ENCODE results near the gene LRRC75B. TPM values are rescaled to one million over a fixed set of nuclear protein-coding genes. Genes with fewer than 3 reads are reported as not detected.

The LRRC75B gene
- total and polyA plus RNA-seq, 9 of the 15 experiments (the other 6 are each of a cell fraction or from before 2014, with no cell fraction given), result 0.10 to 2.8 (median 1.0) TPM; not detected in 1

GRCh38 chr22:24564376-24565058 lies 28.4 kb downstream of the LRRC75B start:
- H3K27me3 ChIP-seq (ENCODE audit: control insufficient read depth in 2 of 2, insufficient read depth in 2 of 2, low read length in 2 of 2), result no peaks in the 10 kb centered on the region
- FAIRE-seq (no peak), DNase-seq (ENCODE audit: extremely low read depth in 1 of 4, low spot score in 3 of 4) (no peak), ATAC-seq (no peak)
- in situ Hi-C loops (cut with MboI), result no loop called here
- no peak overlapping the region for H3K9ac ChIP-seq (ENCODE audit: insufficient read depth in 1 of 2, low read depth in 2 of 2, low read length in 2 of 2)
- H3K4me2 ChIP-seq (ENCODE audit: insufficient read depth, low read length), result no peak overlapping the region
- no peaks in the 10 kb centered on the region for H3K9me1 ChIP-seq (ENCODE audit: control insufficient read depth, insufficient read depth, low read length)
- H3K36me3 ChIP-seq (ENCODE audit: control insufficient read depth, insufficient read depth, low read length), result peaks cover 78% of the 10 kb centered on the region; the same call in 2 of the 3 replicates
- H2AFZ ChIP-seq (ENCODE audit: low read depth, low read length), result no peak overlapping the region
- ChIA-PET CTCF (ENCODE audit: low intra/inter-chr PET ratio) (no interaction called here), POLR2A (interaction anchor here (0.8 to 0.9 kb wide), 2 partner anchors 9 to 27 kb away, joined by 3 read pairs; partner anchors contain the start of gene GUCD1)
- peaks cover 81% of the 10 kb centered on the region for H3K79me2 ChIP-seq (ENCODE audit: control insufficient read depth, insufficient read depth, low read length)
- BruUV-seq (replicated peaks), result no TSS peak
- H3K4me1 ChIP-seq (replicated peaks in 1 of 2; ENCODE audit: control insufficient read depth in 2 of 2, insufficient read depth in 2 of 2, low read length in 2 of 2), result peaks cover 0 to 4% of the 10 kb centered on the region in 2 experiments; a peak in 3 of 5 replicates
- H4K20me1 ChIP-seq (replicated peaks; ENCODE audit: control insufficient read depth, insufficient read depth, low read length), result peaks cover 13% of the 10 kb centered on the region
- intact Hi-C loops (cut with micrococcal nuclease), result no loop called here
- no peak overlapping the region for H3K27ac ChIP-seq (ENCODE audit: extremely low read depth, low read depth, low read length)
- H3K4me3 ChIP-seq, result no peak overlapping the region
- no peaks in the 10 kb centered on the region for H3K9me3 ChIP-seq (replicated peaks; ENCODE audit: control insufficient read depth, insufficient read depth, low read depth, low read length)
- WGBS (ENCODE audit: insufficient coverage, low coverage, missing lambda C conversion rate), result 88% methylated on average over 2 of the region's 2 CpGs
- no peak for TF ChIP-seq TARDBP (IDR thresholded peaks at IDR 0.05)
- TF ChIP-seq ATF4 (CRISPR knock-in tag; IDR thresholded peaks at IDR 0.05), result no peak
- TF ChIP-seq NR0B1 (IDR thresholded peaks at IDR 0.05; ENCODE audit: partially characterized antibody), result no peak
- TF ChIP-seq ATF6 (CRISPR knock-in tag; IDR thresholded peaks at IDR 0.05), result no peak
- no peak for TF ChIP-seq PTTG1 (tag; IDR thresholded peaks at IDR 0.05; ENCODE audit: low read depth)
- TF ChIP-seq PREB (CRISPR knock-in tag; IDR thresholded peaks at IDR 0.05), result no peak
- no peak for TF ChIP-seq PURB (CRISPR knock-in tag; IDR thresholded peaks at IDR 0.05; ENCODE audit: low read depth)
- TF ChIP-seq KLF6 (CRISPR knock-in tag; IDR thresholded peaks at IDR 0.05; ENCODE audit: borderline replicate concordance), result no peak
- no peak for TF ChIP-seq CBX3 (IDR thresholded peaks at IDR 0.05; ENCODE audit: borderline replicate concordance in 1 of 2, low read length in 2 of 2)
- TF ChIP-seq SREBF2 (CRISPR knock-in tag; IDR thresholded peaks at IDR 0.05), result no peak
- no peak for TF ChIP-seq HLTF (IDR thresholded peaks at IDR 0.05)
- no peak for TF ChIP-seq ZNF449 (CRISPR knock-in tag; IDR thresholded peaks at IDR 0.05)
- no peak for TF ChIP-seq TAL1 (IDR thresholded peaks at IDR 0.05)
